ENCODE results near the gene TIGD3.

Gene TIGD3

DNA sequence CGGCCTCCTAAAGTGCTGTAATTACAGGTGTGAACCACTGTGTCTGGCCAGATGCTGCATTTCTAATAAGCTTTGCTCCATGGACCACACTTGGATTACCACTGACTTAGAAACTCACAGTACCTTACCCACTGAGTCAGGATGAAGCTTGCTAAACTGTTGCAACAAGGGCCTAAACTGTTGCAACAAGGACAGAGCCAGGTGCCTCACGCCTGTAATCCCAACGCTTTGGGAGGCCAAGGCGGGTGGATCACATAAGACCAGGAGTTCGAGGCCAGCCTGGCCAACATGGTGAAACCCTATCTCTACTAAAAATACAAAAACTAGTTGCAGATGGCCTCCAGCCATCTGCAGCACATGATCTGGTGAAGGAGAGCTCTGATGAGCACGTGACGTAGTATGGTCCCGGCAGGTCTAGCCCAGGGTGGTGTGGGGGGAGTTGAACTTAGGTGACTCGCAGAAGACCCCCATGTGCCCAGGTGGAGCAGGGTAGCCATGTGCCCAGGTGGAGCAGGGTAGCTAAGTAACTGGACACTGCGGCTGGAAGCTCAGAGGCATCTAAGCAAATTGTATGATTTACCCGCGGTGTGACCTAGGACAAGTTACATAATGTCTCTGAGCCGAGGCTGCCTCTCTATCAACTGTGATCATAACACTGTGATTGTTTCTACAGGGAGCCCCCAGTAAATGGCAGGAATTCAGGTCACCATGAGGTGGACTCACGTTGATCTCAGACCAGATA lies 19.5 kb downstream of the TIGD3 start:
- DNase-seq: no peak

GRCh38 chr11:65375012-65375411 lies 20.5 kb downstream of the TIGD3 start:
- no peak for DNase-seq

DNA sequence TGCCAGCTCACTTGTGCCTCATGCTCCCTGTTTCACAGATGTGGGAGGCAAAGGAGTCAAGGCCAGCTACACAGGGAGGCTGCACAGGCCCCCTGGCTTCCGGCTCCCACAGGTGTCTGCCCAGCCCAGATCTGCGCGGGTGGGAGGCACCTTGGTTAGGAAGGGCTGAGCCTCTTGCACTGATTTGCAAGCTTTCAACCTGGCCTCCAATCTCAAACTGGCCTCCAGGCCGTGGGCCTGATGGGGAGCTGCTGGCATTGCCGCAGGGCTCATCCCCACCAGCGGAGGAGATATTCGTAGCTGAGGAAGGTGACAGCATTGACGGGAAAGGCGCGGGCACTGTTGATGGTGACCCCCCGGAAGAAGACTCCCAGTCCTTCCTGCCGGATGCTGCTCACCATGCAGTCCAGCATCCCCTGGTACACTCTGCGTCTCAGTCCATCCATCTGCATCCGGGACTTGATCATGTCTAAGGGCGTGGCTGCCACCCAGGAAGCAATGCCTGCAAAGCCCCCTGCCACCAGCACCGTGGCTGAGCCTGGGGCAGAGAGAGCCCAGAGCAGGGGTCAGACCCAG lies 21.7 kb downstream of the TIGD3 start:
- no peak for DNase-seq

- no peak for DNase-seq
Measured at GRCh38 chr11:65377036-65377435, 22.5 kb downstream of the TIGD3 start.

- no peak for DNase-seq
Measured at GRCh38 chr11:65377777-65378176, 23.2 kb downstream of the TIGD3 start.

- DNase-seq: no peak
Measured at GRCh38 chr11:65378208-65378927, 23.8 kb downstream of the TIGD3 start.

- no peak for DNase-seq
Measured at GRCh38 chr11:65378928-65379638, 24.5 kb downstream of the TIGD3 start.

- DNase-seq: no peak
Measured at GRCh38 chr11:65379698-65380459, 25.3 kb downstream of the TIGD3 start.

GRCh38 chr11:65380460-65381119 lies 26.0 kb downstream of the TIGD3 start:
- no peak for DNase-seq

DNA sequence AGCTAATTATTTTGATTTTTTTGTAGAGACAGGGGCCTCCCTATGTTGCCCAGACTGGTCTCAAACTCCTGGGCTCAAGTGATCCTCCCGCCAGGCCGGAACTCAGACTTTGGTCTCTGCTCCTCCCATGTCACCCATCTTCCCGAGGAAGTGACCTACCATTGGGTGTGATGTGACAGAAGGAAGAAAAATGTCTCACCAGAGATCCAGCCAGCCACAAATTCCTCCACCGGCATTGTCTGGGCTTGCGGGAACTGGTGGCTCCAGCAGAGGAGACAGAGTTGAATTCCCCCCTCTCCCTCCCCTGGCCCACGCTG lies 27.1 kb downstream of the TIGD3 start:
- DNase-seq: no peak

DNA sequence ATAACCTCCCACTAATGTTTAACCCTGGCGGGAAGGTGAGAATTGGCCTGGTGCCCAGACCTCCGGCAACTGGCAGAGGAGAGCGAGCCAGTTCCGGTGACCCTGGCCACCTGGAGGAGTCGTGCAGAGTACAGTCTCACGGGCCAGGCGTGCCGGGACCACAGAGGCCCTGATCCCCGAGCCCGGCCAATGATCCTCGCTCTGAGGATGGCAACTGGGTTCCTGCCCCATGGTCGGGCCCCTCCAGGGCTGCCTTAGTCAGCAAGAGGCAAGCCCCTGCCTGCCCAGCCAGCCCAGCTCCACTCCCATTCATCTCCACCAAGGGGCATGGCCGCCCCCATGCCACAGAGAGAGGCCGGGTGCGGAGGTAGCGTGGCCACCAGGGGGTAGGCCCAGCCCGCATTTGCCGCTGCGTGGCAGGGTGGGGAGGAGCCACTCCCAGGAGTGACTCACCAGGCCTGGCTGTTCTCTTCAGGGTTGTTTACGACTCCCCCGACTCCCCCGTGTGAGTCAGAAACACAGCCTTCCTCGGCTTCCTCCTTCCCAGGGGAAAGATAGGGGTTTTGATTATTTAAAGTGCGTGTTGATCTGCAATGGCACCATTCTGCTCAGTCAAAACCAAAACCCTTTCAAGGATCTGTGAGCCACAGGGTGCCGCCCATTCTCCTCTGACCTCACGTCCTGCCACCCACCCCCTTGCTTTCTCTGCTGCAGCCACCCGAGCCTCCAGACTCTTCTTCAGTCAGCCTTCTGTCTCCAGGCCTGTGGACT lies 27.7 kb downstream of the TIGD3 start, which contains the start of gene SLC25A45:
TSS of gene SLC25A45 (minus strand) at position 614 of the 771 bp plus-strand sequence. CDS start 695 bp downstream, outside the sequence.
- peak; percentile 83 to 88 for DNase-seq

DNA sequence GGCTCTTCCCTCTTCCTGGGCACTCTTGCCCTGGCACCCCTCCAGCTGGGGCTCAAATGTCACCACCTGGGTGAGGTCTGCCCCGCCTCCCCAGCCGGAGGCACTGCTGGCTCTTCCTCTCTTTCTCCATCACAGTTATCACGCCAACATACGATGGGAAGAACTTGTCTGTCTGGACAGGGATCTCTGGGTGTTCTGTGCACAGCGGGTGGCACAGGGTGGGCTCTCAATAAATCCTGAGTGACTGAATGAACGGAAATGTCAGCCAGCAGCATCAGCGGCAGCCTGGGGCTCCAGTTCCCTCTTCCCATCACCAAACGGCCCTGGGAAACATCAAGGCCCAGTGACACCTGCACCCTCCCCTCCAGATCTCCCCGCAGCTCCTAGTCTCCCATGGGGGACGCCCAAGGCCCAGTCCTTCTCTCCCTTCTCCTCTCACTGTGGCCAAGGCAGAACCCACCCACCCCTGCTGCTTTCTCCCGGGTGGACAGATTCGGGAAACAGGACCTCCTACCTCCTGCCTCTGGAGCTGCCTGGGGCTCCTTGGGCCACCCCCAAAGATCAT lies 28.3 kb downstream of the TIGD3 start:
- DNase-seq: peak; percentile 72 to 82

DNA sequence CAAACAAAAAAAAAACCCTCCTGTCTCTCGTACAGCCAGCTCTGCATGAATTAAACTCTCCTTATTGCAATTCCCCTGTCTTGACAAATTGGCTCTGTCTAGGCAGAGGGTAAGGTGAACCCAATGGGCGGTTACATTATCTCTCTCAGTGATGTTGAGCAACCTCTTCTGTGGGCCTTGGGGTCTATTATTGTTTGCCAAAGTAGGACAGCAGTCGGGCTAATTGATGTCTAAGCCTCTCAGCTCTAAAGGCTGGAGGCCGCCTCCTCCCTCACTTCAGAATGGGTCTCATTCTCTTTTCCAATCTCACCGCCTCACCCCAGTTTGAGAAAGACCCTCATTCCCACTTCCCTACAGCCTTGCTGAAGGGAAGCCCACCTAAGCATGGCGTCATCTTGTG lies 29.2 kb downstream of the TIGD3 start:
- no peak for DNase-seq

- no peak for DNase-seq
Measured at GRCh38 chr11:65384301-65384889, 29.8 kb downstream of the TIGD3 start.

GRCh38 chr11:65386307-65387140 lies 32.0 kb downstream of the TIGD3 start, which contains the start of gene FRMD8:
Gene FRMD8 (plus strand): TSS chr11:65386637. CDS start chr11:65387037, 400 bp downstream.
- DNase-seq: peak; percentile 75 to 84

- no peak for DNase-seq
Measured at GRCh38 chr11:65388731-65389130, 34.2 kb downstream of the TIGD3 start.

DNA sequence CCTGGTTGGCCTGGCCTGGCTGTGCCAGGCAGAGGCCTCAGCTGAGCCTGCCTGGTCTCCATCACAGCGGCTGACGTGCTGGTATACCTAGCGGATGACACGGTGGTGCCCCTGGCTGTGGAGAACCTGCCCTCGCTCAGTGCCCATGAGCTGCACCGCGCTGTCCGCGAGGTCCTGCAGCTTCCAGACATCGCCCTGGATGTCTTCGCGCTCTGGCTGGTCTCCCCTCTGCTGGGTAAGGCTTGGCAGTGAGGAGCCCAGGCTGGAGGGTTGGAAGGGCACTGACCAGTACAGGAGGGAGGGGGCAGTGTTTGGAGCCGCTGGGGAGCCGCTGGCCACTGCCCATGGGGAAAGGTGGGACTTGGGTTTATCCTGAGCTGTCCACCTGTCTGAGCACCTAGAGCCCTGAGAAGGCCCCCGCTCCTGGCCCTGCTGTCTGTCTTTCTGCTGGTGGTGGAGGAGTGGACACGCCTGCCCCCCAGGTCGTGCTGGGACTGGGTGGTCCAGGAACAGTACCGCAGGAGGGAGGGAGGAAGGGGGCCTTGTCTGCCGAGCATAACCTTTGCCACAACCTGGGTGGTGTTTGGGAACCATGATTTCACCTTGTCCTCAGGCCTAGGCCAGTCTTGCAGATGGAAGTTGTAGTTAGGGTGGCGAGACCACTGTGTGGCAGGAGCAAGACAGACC lies 34.9 kb downstream of the TIGD3 start:
- no peak for DNase-seq

- no peak for DNase-seq
Measured at GRCh38 chr11:65390099-65390941, 35.8 kb downstream of the TIGD3 start.

Data from NCI-H2081 (cell line).